ENCODE measurements around the gene ADAMTS5.

GRCh38 chr21:26964170-26964778, 2.6 kb downstream of the ADAMTS5 start:
- TF ChIP-seq CTCF (IDR thresholded peaks at IDR 0.05) (no peak), POLR2A (IDR thresholded peaks at IDR 0.05) (peak in 1 of 2 donors; percentile 14), POLR2AphosphoS5 (IDR thresholded peaks at IDR 0.05) (peak; percentile 38 to 77 (median 67)), EP300 (IDR thresholded peaks at IDR 0.05) (no peak)
